ENCODE results near the gene UST.

UST gene

GRCh38 chr6:148795563-148795962 is 48.7 kb downstream of the UST start:
- H4K8ac ChIP-seq (ENCODE audit: low read length), result no peak overlapping the region
- no peak overlapping the region for H3K4me2 ChIP-seq (ENCODE audit: low read length, poor library complexity, severe bottlenecking)
- H3K36me3 ChIP-seq (ENCODE audit: control insufficient read depth in 1 of 2, insufficient read depth in 2 of 2, low read depth in 1 of 2, low read length in 2 of 2), result no peaks in the 10 kb centered on the region
- H3K27me3 ChIP-seq (ENCODE audit: control insufficient read depth in 1 of 2, insufficient read depth in 1 of 2, low read length in 2 of 2), result no peaks in the 10 kb centered on the region
- H3K27ac ChIP-seq (ENCODE audit: low read length, poor library complexity, severe bottlenecking), result no peak overlapping the region
- H2AFZ ChIP-seq (ENCODE audit: low read depth, low read length), result no peak overlapping the region
- H3K9ac ChIP-seq (ENCODE audit: low read length), result no peak overlapping the region
- no peak overlapping the region for H2BK15ac ChIP-seq (ENCODE audit: low read depth, poor library complexity, severe bottlenecking)
- no peak overlapping the region for H4K91ac ChIP-seq (ENCODE audit: low read length)
- no peak overlapping the region for H3K23ac ChIP-seq (ENCODE audit: low read length in 2 of 2)
- no peak overlapping the region for H3K4me3 ChIP-seq (ENCODE audit: insufficient read depth in 1 of 2, low read depth in 1 of 2, low read length in 2 of 2)
- peaks cover 14% of the 10 kb centered on the region for H3K79me1 ChIP-seq (replicated peaks; ENCODE audit: low read length, poor library complexity, severe bottlenecking)
- no peaks in the 10 kb centered on the region for H3K4me1 ChIP-seq (ENCODE audit: control insufficient read depth, insufficient read depth, low read depth, low read length)
- H3K4ac ChIP-seq (ENCODE audit: low read depth in 1 of 2, low read length in 2 of 2), result no peak overlapping the region
- whole genome bisulfite sequencing, result no CpG with 5 or more reads among the region's 6 CpGs
- no peak overlapping the region for H2BK12ac ChIP-seq (ENCODE audit: low read length in 2 of 2)
- no peak overlapping the region for H2AK5ac ChIP-seq (ENCODE audit: low read length, severe bottlenecking)
- peaks cover 10% of the 10 kb centered on the region for H3K9me3 ChIP-seq (ENCODE audit: control insufficient read depth, low read length)
- no peak overlapping the region for H2BK5ac ChIP-seq (ENCODE audit: low read depth, low read length, poor library complexity, severe bottlenecking)
- H3K14ac ChIP-seq (ENCODE audit: low read length in 2 of 2), result no peak overlapping the region
- no peak overlapping the region for H3K18ac ChIP-seq (ENCODE audit: low read depth in 1 of 2, low read length in 2 of 2)
- H2BK120ac ChIP-seq (ENCODE audit: low read depth, low read length), result no peak overlapping the region
- DNase-seq, result no peak

DNA sequence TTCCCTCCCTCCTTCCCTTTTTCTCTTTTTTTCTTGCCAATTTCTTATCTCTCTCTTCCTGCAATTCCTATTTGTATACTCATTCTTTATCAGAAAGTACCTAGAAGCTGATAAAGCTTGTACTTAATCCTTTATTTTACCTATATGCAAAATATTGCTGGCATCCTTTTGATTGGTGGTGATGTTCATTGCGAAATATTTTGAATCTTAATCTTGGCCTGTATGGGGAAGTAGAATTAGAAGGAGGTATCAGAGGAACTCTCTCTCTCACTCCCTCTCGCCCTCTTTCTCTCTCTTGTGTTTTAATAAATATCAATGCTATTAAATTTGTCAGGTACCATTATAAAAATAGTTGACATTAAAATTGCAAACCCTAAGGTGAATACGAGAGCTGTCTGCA is 52.8 kb downstream of the UST start:
- H3K14ac ChIP-seq (ENCODE audit: low read length in 2 of 2), result no peak overlapping the region
- H4K91ac ChIP-seq (ENCODE audit: low read length), result no peak overlapping the region
- no peaks in the 10 kb centered on the region for H3K9me3 ChIP-seq (ENCODE audit: control insufficient read depth, low read length)
- no CpG with 5 or more reads among the region's 3 CpGs for WGBS
- no peak overlapping the region for H3K9ac ChIP-seq (ENCODE audit: low read length)
- no peak overlapping the region for H2BK15ac ChIP-seq (ENCODE audit: low read depth, poor library complexity, severe bottlenecking)
- no peak overlapping the region for H2BK5ac ChIP-seq (ENCODE audit: low read depth, low read length, poor library complexity, severe bottlenecking)
- DNase-seq, result no peak
- H3K4ac ChIP-seq (ENCODE audit: low read depth in 1 of 2, low read length in 2 of 2), result no peak overlapping the region
- no peaks in the 10 kb centered on the region for H3K4me1 ChIP-seq (ENCODE audit: control insufficient read depth, insufficient read depth, low read depth, low read length)
- H2BK12ac ChIP-seq (ENCODE audit: low read length in 2 of 2), result no peak overlapping the region
- H3K36me3 ChIP-seq (ENCODE audit: control insufficient read depth in 1 of 2, insufficient read depth in 2 of 2, low read depth in 1 of 2, low read length in 2 of 2), result no peaks in the 10 kb centered on the region
- H4K8ac ChIP-seq (ENCODE audit: low read length), result no peak overlapping the region
- no peak overlapping the region for H3K4me3 ChIP-seq (ENCODE audit: insufficient read depth in 1 of 2, low read depth in 1 of 2, low read length in 2 of 2)
- peaks cover 20% of the 10 kb centered on the region for H3K79me1 ChIP-seq (replicated peaks; ENCODE audit: low read length, poor library complexity, severe bottlenecking)
- peaks cover 0 to 3% of the 10 kb centered on the region in 2 experiments for H3K27me3 ChIP-seq (ENCODE audit: control insufficient read depth in 1 of 2, insufficient read depth in 1 of 2, low read length in 2 of 2)
- H2AK5ac ChIP-seq (ENCODE audit: low read length, severe bottlenecking), result no peak overlapping the region
- no peak overlapping the region for H2BK120ac ChIP-seq (ENCODE audit: low read depth, low read length)
- H3K23ac ChIP-seq (ENCODE audit: low read length in 2 of 2), result no peak overlapping the region
- no peak overlapping the region for H3K18ac ChIP-seq (ENCODE audit: low read depth in 1 of 2, low read length in 2 of 2)
- no peak overlapping the region for H2AFZ ChIP-seq (ENCODE audit: low read depth, low read length)
- no peak overlapping the region for H3K27ac ChIP-seq (ENCODE audit: low read length, poor library complexity, severe bottlenecking)
- H3K4me2 ChIP-seq (ENCODE audit: low read length, poor library complexity, severe bottlenecking), result no peak overlapping the region

DNA sequence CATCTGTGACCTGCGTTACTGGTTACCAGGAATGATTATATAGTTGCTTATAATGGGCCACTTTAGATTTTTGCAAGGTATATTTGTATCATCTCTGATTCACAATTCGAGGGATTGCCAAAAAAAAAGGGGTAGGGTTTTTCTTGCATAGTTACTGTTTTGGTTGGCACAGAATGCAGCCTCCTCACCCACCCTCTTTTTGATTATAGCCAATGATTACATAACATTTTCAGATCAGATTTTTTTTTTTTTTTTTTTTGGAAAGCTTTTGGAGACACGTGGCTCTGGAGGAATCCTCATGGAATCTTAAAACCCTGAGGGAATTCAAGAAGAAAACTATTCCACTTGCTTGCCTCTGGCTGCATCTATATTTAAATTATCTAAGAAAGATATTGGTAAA is 53.7 kb downstream of the UST start:
- no peak overlapping the region for H2AK5ac ChIP-seq (ENCODE audit: low read length, severe bottlenecking)
- H2AFZ ChIP-seq (ENCODE audit: low read depth, low read length), result no peak overlapping the region
- no peak overlapping the region for H2BK5ac ChIP-seq (ENCODE audit: low read depth, low read length, poor library complexity, severe bottlenecking)
- no peak overlapping the region for H3K14ac ChIP-seq (ENCODE audit: low read length in 2 of 2)
- DNase-seq, result no peak
- no peak overlapping the region for H3K23ac ChIP-seq (ENCODE audit: low read length in 2 of 2)
- peaks cover 0 to 3% of the 10 kb centered on the region in 2 experiments for H3K27me3 ChIP-seq (ENCODE audit: control insufficient read depth in 1 of 2, insufficient read depth in 1 of 2, low read length in 2 of 2)
- no peak overlapping the region for H2BK15ac ChIP-seq (ENCODE audit: low read depth, poor library complexity, severe bottlenecking)
- H3K36me3 ChIP-seq (ENCODE audit: control insufficient read depth in 1 of 2, insufficient read depth in 2 of 2, low read depth in 1 of 2, low read length in 2 of 2), result no peaks in the 10 kb centered on the region
- no peaks in the 10 kb centered on the region for H3K9me3 ChIP-seq (ENCODE audit: control insufficient read depth, low read length)
- H3K79me1 ChIP-seq (replicated peaks; ENCODE audit: low read length, poor library complexity, severe bottlenecking), result peaks cover 18% of the 10 kb centered on the region
- H3K27ac ChIP-seq (ENCODE audit: low read length, poor library complexity, severe bottlenecking), result no peak overlapping the region
- H3K9ac ChIP-seq (ENCODE audit: low read length), result no peak overlapping the region
- no peak overlapping the region for H4K91ac ChIP-seq (ENCODE audit: low read length)
- H2BK12ac ChIP-seq (ENCODE audit: low read length in 2 of 2), result no peak overlapping the region
- H3K4me2 ChIP-seq (ENCODE audit: low read length, poor library complexity, severe bottlenecking), result no peak overlapping the region
- no peak overlapping the region for H4K8ac ChIP-seq (ENCODE audit: low read length)
- H3K18ac ChIP-seq (ENCODE audit: low read depth in 1 of 2, low read length in 2 of 2), result no peak overlapping the region
- 100% methylated on average over 2 of the region's 3 CpGs for WGBS
- H3K4ac ChIP-seq (ENCODE audit: low read depth in 1 of 2, low read length in 2 of 2), result no peak overlapping the region
- no peak overlapping the region for H2BK120ac ChIP-seq (ENCODE audit: low read depth, low read length)
- H3K4me1 ChIP-seq (ENCODE audit: control insufficient read depth, insufficient read depth, low read depth, low read length), result no peaks in the 10 kb centered on the region
- H3K4me3 ChIP-seq (ENCODE audit: insufficient read depth in 1 of 2, low read depth in 1 of 2, low read length in 2 of 2), result no peak overlapping the region

GRCh38 chr6:148803979-148804378 is 57.1 kb downstream of the UST start:
- no peaks in the 10 kb centered on the region for H3K9me3 ChIP-seq (ENCODE audit: control insufficient read depth, low read length)
- peaks cover 0 to 3% of the 10 kb centered on the region in 2 experiments for H3K27me3 ChIP-seq (ENCODE audit: control insufficient read depth in 1 of 2, insufficient read depth in 1 of 2, low read length in 2 of 2)
- no peak overlapping the region for H2BK120ac ChIP-seq (ENCODE audit: low read depth, low read length)
- peaks cover 12% of the 10 kb centered on the region for H3K79me1 ChIP-seq (replicated peaks; ENCODE audit: low read length, poor library complexity, severe bottlenecking)
- H3K23ac ChIP-seq (ENCODE audit: low read length in 2 of 2), result no peak overlapping the region
- H4K8ac ChIP-seq (ENCODE audit: low read length), result no peak overlapping the region
- H2BK12ac ChIP-seq (ENCODE audit: low read length in 2 of 2), result no peak overlapping the region
- H3K18ac ChIP-seq (ENCODE audit: low read depth in 1 of 2, low read length in 2 of 2), result no peak overlapping the region
- H3K27ac ChIP-seq (ENCODE audit: low read length, poor library complexity, severe bottlenecking), result no peak overlapping the region
- H3K4me3 ChIP-seq (ENCODE audit: insufficient read depth in 1 of 2, low read depth in 1 of 2, low read length in 2 of 2), result no peak overlapping the region
- no peak overlapping the region for H3K4me2 ChIP-seq (ENCODE audit: low read length, poor library complexity, severe bottlenecking)
- no peak overlapping the region for H2AFZ ChIP-seq (ENCODE audit: low read depth, low read length)
- no peak overlapping the region for H3K4ac ChIP-seq (ENCODE audit: low read depth in 1 of 2, low read length in 2 of 2)
- no peaks in the 10 kb centered on the region for H3K4me1 ChIP-seq (ENCODE audit: control insufficient read depth, insufficient read depth, low read depth, low read length)
- no peaks in the 10 kb centered on the region for H3K36me3 ChIP-seq (ENCODE audit: control insufficient read depth in 1 of 2, insufficient read depth in 2 of 2, low read depth in 1 of 2, low read length in 2 of 2)
- H3K14ac ChIP-seq (ENCODE audit: low read length in 2 of 2), result no peak overlapping the region
- no peak overlapping the region for H2AK5ac ChIP-seq (ENCODE audit: low read length, severe bottlenecking)
- no peak overlapping the region for H3K9ac ChIP-seq (ENCODE audit: low read length)
- WGBS, result 77% methylated on average over 5 of the region's 6 CpGs
- DNase-seq, result no peak
- no peak overlapping the region for H2BK5ac ChIP-seq (ENCODE audit: low read depth, low read length, poor library complexity, severe bottlenecking)
- no peak overlapping the region for H4K91ac ChIP-seq (ENCODE audit: low read length)
- no peak overlapping the region for H2BK15ac ChIP-seq (ENCODE audit: low read depth, poor library complexity, severe bottlenecking)

All from mesenchymal stem cell (in vitro differentiated cells and primary cell).